ENCODE data around the gene MEGF10. TPM values are rescaled to one million over a fixed set of nuclear protein-coding genes. Genes with fewer than 3 reads are reported as not detected.

The MEGF10 gene
- total RNA-seq, 1 donor from 2014 or later: 13.3 TPM

DNA sequence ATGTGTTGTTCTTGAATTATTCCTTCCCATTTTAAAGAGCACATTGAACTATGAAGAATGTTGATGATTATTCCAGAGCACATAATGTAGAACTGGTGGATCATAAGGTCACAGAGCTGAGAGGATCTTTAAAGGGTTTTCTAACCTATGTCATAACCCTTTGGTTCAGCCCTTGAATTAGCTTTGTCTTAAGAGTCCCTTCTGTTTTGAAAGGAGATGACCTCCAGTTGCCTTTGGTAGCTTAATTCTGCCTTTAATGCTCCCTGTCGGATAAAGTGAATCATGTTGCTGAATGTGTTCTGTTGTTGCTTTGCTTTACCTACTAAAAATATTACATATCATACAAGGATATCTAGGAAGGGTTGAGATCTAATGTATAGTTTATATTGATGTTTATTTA is 127.8 kb downstream of the MEGF10 start:
- no peaks in the 10 kb centered on the region for H3K27me3 Mint-ChIP-seq
- DNase-seq (ENCODE audit: extremely low spot score, unreplicated experiment): no peak
- H3K9me3 Mint-ChIP-seq: no peaks in the 10 kb centered on the region
- H3K27ac Mint-ChIP-seq: no peak overlapping the region
- peaks cover 21% of the 10 kb centered on the region for H3K4me1 Mint-ChIP-seq (ENCODE audit: unreplicated experiment)
- TF ChIP-seq, protein P1, sequence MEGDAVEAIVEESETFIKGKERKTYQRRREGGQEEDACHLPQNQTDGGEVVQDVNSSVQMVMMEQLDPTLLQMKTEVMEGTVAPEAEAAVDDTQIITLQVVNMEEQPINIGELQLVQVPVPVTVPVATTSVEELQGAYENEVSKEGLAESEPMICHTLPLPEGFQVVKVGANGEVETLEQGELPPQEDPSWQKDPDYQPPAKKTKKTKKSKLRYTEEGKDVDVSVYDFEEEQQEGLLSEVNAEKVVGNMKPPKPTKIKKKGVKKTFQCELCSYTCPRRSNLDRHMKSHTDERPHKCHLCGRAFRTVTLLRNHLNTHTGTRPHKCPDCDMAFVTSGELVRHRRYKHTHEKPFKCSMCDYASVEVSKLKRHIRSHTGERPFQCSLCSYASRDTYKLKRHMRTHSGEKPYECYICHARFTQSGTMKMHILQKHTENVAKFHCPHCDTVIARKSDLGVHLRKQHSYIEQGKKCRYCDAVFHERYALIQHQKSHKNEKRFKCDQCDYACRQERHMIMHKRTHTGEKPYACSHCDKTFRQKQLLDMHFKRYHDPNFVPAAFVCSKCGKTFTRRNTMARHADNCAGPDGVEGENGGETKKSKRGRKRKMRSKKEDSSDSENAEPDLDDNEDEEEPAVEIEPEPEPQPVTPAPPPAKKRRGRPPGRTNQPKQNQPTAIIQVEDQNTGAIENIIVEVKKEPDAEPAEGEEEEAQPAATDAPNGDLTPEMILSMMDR (conservative IDR thresholded peaks at IDR 0.05): no peak
- H3K36me3 Mint-ChIP-seq: no peaks in the 10 kb centered on the region
- H3K4me3 Mint-ChIP-seq: no peak overlapping the region

DNA sequence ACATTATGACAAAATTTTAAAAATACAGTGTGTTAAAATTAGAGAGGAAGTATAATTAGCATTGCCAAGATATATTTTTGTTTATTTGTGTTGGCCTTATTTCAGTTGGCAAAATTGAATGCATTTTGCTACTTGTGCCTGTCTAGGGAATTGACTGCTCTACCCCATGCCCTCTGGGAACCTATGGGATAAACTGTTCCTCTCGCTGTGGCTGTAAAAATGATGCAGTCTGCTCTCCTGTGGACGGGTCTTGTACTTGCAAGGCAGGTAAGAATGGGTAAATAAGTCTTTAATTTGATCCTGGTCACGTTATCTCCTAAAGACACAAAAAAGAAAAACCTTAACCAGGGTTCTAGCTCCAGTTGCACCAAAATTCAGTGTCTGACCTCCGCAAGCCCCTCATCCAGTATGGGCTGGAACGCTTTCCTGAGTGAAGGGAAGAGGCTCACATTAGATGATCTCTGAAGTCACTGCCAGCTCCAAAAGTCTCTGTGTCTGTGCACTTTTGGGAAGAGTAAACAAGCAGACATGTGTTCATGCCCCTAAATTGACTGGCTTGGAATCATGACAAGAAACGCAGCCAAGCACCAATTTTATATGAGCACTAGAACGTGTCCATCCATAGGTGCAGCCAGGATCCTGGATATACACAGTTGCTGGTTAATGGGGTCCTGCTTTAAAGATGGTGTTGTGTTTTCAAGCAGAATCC is 128.5 kb downstream of the MEGF10 start:
- Mint-ChIP-seq H3K4me3 (no peak overlapping the region), H3K9me3 (no peaks in the 10 kb centered on the region), H3K27ac (no peak overlapping the region), H3K27me3 (no peaks in the 10 kb centered on the region), H3K4me1 (ENCODE audit: unreplicated experiment) (peaks cover 21% of the 10 kb centered on the region), H3K36me3 (no peaks in the 10 kb centered on the region)
- TF ChIP-seq, protein P1 (conservative IDR thresholded peaks at IDR 0.05): no peak
- DNase-seq (ENCODE audit: extremely low spot score, unreplicated experiment): no peak

GRCh38 chr5:127419683-127420257 is 129.2 kb downstream of the MEGF10 start:
- H3K4me1 Mint-ChIP-seq (ENCODE audit: unreplicated experiment): peaks cover 22% of the 10 kb centered on the region
- H3K27ac Mint-ChIP-seq: no peak overlapping the region
- no peaks in the 10 kb centered on the region for H3K27me3 Mint-ChIP-seq
- H3K4me3 Mint-ChIP-seq: no peak overlapping the region
- no peaks in the 10 kb centered on the region for H3K9me3 Mint-ChIP-seq
- no peak for DNase-seq (ENCODE audit: extremely low spot score, unreplicated experiment)
- no peaks in the 10 kb centered on the region for H3K36me3 Mint-ChIP-seq
- TF ChIP-seq, protein P1 (conservative IDR thresholded peaks at IDR 0.05): no peak

GRCh38 chr5:127420758-127421157 is 130.2 kb downstream of the MEGF10 start:
- TF ChIP-seq, protein P1 (conservative IDR thresholded peaks at IDR 0.05): no peak
- no peak overlapping the region for H3K27ac Mint-ChIP-seq
- peaks cover 25% of the 10 kb centered on the region for H3K4me1 Mint-ChIP-seq (ENCODE audit: unreplicated experiment)

DNA sequence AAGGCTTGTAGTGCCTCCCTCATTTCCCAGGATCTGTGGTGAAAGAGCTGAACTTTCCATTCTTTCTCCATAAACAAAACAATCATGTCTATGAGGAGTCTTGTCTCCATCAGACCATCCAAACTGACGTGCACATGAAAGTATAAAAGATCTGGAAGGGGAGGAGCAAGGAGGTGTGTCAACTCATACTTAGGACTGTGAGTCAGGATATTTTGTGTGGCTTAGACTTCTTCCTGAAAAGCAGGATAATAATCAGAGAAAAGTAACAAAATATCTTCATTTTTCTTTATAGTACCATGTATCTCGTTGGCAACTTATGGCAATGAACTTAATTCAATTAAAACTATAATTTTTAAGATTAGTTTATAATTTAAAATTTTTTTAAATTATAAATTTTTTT is 130.9 kb downstream of the MEGF10 start:
- Mint-ChIP-seq H3K27me3 (no peaks in the 10 kb centered on the region), H3K4me1 (ENCODE audit: unreplicated experiment) (peaks cover 26% of the 10 kb centered on the region), H3K9me3 (no peaks in the 10 kb centered on the region), H3K27ac (no peak overlapping the region), H3K4me3 (no peak overlapping the region), H3K36me3 (no peaks in the 10 kb centered on the region)
- no peak for DNase-seq (ENCODE audit: extremely low spot score, unreplicated experiment)
- TF ChIP-seq, protein P1 (conservative IDR thresholded peaks at IDR 0.05): no peak

More at GRCh38 chr5:127420758-127421157, 130.2 kb downstream of the MEGF10 start:
- Mint-ChIP-seq H3K27me3 (no peaks in the 10 kb centered on the region), H3K4me3 (no peak overlapping the region), H3K36me3 (no peaks in the 10 kb centered on the region), H3K9me3 (no peaks in the 10 kb centered on the region)
- no peak for DNase-seq (ENCODE audit: extremely low spot score, unreplicated experiment)
